WTC11 (cell line): ENCODE data around the gene RCOR3.

Experiments
- CREB1 ChIP-seq: sonication (generic); formaldehyde crosslinking; IDR thresholded peaks from 2 replicates; pipeline ENCODE4 v1.8.0; 2023; ENCODE audit warnings: mild to moderate bottlenecking, missing genetic modification reagents
- CTCF ChIP-seq: fragments of 200-600 bp; IDR thresholded peaks from 2 replicates; pipeline ENCODE4 v1.8.0; 2022; ENCODE audit warnings: antibody characterized with exemption
- E2F1 ChIP-seq: sonication (generic); formaldehyde crosslinking; IDR thresholded peaks from 2 replicates; pipeline ENCODE4 v1.8.0; 2022; ENCODE audit warnings: mild to moderate bottlenecking, missing genetic modification reagents
- ELF4 ChIP-seq: sonication (generic); formaldehyde crosslinking; IDR thresholded peaks from 2 replicates; pipeline ENCODE4 v1.8.1; 2022; ENCODE audit warnings: low read depth, mild to moderate bottlenecking, moderate library complexity, missing genetic modification reagents
- FOXK1 ChIP-seq: sonication (generic); formaldehyde crosslinking; IDR thresholded peaks from 2 replicates; pipeline ENCODE4 v1.8.0; 2022; ENCODE audit warnings: mild to moderate bottlenecking, moderate library complexity, missing genetic modification reagents
- IRF2 ChIP-seq: sonication (generic); formaldehyde crosslinking; IDR thresholded peaks from 2 replicates; pipeline ENCODE4 v1.8.0; 2022; ENCODE audit warnings: low read depth, missing genetic modification reagents, borderline replicate concordance
- NR1H2 ChIP-seq: sonication (generic); formaldehyde crosslinking; IDR thresholded peaks from 2 replicates; pipeline ENCODE4 v1.9.0; 2021; ENCODE audit warnings: mild to moderate bottlenecking, moderate library complexity, missing genetic modification reagents
- SMAD3 ChIP-seq: sonication (generic); formaldehyde crosslinking; IDR thresholded peaks from 2 replicates; pipeline ENCODE4 v1.8.0; 2022; ENCODE audit warnings: missing genetic modification reagents, mild to moderate bottlenecking, borderline replicate concordance
- SP1 ChIP-seq: sonication (generic); formaldehyde crosslinking; conservative IDR thresholded peaks from 2 replicates; pipeline ENCODE4 v1.8.1; 2022; ENCODE audit warnings: missing genetic modification reagents
- TCF7 ChIP-seq: sonication (generic); formaldehyde crosslinking; IDR thresholded peaks from 2 replicates; pipeline ENCODE4 v1.8.0; 2022; ENCODE audit warnings: mild to moderate bottlenecking, low read depth, missing genetic modification reagents, moderate library complexity
- ZBTB43 ChIP-seq: sonication (generic); formaldehyde crosslinking; IDR thresholded peaks from 2 replicates; pipeline ENCODE4 v1.8.1; 2023; ENCODE audit warnings: mild to moderate bottlenecking, missing genetic modification reagents
- TF ChIP-seq, protein P1 (sequence below): sonication (generic); formaldehyde crosslinking; IDR thresholded peaks from 2 replicates; pipeline ENCODE4 v1.8.1; 2022; ENCODE audit warnings: mild to moderate bottlenecking, moderate library complexity, missing genetic modification reagents
- TF ChIP-seq, protein P2 (sequence below): sonication (generic); formaldehyde crosslinking; IDR thresholded peaks from 2 replicates; pipeline ENCODE4 v1.8.0; 2023; ENCODE audit warnings: missing genetic modification reagents, mild to moderate bottlenecking, borderline replicate concordance

DNA sequence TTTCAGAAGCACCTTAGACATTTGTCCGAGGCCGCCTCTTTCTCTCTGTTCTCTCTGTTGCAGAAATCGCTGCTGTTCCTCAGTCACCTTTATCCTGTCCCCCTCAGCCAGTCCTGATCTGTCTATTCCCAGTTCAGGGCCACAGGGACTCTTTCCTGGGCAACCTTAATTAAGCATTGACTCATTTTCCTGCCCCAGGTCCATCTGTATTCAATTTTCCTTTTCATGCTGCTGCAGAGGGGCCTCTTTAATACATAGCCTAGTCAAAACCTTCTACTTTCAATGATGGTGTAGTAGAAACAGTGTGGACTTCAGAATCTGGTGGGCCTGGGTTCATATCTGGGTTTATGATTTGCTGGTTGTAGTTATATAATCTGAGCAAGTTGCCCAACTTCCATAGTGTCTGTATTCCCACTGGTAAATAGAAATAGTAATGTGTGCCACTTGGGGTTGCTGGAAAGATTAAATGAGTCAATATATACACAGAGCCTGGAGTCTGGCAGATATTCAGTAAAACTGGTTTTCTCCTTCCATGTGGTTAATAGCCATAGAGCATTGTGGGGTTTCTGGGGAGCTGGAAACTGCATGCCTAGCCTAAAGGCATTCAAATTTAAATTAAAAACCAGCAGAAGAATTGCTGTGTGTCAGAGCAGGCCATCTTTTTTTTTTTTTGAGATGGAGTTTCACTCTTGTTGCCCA is 72.0 kb downstream of the RCOR3 start:
- TF ChIP-seq, protein P1, sequence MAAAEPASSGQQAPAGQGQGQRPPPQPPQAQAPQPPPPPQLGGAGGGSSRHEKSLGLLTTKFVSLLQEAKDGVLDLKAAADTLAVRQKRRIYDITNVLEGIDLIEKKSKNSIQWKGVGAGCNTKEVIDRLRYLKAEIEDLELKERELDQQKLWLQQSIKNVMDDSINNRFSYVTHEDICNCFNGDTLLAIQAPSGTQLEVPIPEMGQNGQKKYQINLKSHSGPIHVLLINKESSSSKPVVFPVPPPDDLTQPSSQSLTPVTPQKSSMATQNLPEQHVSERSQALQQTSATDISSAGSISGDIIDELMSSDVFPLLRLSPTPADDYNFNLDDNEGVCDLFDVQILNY (CRISPR knock-in tag) = no peak
- TF ChIP-seq CTCF = no peak
- no peak for TF ChIP-seq ZBTB43 (CRISPR knock-in tag)
- TF ChIP-seq NR1H2 (CRISPR knock-in tag) = no peak
- TF ChIP-seq SMAD3 (CRISPR knock-in tag) = no peak
- no peak for TF ChIP-seq TCF7 (CRISPR knock-in tag)
- no peak for TF ChIP-seq CREB1 (CRISPR knock-in tag)
- TF ChIP-seq, protein P2, sequence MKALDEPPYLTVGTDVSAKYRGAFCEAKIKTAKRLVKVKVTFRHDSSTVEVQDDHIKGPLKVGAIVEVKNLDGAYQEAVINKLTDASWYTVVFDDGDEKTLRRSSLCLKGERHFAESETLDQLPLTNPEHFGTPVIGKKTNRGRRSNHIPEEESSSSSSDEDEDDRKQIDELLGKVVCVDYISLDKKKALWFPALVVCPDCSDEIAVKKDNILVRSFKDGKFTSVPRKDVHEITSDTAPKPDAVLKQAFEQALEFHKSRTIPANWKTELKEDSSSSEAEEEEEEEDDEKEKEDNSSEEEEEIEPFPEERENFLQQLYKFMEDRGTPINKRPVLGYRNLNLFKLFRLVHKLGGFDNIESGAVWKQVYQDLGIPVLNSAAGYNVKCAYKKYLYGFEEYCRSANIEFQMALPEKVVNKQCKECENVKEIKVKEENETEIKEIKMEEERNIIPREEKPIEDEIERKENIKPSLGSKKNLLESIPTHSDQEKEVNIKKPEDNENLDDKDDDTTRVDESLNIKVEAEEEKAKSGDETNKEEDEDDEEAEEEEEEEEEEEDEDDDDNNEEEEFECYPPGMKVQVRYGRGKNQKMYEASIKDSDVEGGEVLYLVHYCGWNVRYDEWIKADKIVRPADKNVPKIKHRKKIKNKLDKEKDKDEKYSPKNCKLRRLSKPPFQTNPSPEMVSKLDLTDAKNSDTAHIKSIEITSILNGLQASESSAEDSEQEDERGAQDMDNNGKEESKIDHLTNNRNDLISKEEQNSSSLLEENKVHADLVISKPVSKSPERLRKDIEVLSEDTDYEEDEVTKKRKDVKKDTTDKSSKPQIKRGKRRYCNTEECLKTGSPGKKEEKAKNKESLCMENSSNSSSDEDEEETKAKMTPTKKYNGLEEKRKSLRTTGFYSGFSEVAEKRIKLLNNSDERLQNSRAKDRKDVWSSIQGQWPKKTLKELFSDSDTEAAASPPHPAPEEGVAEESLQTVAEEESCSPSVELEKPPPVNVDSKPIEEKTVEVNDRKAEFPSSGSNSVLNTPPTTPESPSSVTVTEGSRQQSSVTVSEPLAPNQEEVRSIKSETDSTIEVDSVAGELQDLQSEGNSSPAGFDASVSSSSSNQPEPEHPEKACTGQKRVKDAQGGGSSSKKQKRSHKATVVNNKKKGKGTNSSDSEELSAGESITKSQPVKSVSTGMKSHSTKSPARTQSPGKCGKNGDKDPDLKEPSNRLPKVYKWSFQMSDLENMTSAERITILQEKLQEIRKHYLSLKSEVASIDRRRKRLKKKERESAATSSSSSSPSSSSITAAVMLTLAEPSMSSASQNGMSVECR (CRISPR knock-in tag) = no peak
- no peak for TF ChIP-seq SP1
- TF ChIP-seq ELF4 (CRISPR knock-in tag) = no peak
- TF ChIP-seq FOXK1 (CRISPR knock-in tag) = no peak
- no peak for TF ChIP-seq E2F1
- TF ChIP-seq IRF2 = no peak
